ENCODE measurements around the gene ARHGAP24.

ARHGAP24 gene

GRCh38 chr4:85580489-85580888 lies 105.5 kb downstream of the ARHGAP24 start:
- DNase-seq (ENCODE audit: low read depth in 2 of 2): no peak

GRCh38 chr4:85587952-85588351 lies 113.0 kb downstream of the ARHGAP24 start:
- DNase-seq (ENCODE audit: low read depth in 2 of 2): no peak

GRCh38 chr4:85591406-85592098 lies 116.6 kb downstream of the ARHGAP24 start:
- no peak for DNase-seq (ENCODE audit: low read depth in 2 of 2)

GRCh38 chr4:85595098-85595775 lies 120.3 kb downstream of the ARHGAP24 start:
- no peak for DNase-seq (ENCODE audit: low read depth in 2 of 2)

GRCh38 chr4:85595796-85596559 lies 121.0 kb downstream of the ARHGAP24 start:
- DNase-seq (ENCODE audit: low read depth in 2 of 2): no peak

- DNase-seq (ENCODE audit: low read depth in 2 of 2): no peak
Measured at GRCh38 chr4:85598936-85599335, 124.0 kb downstream of the ARHGAP24 start.

GRCh38 chr4:85600501-85600900 lies 125.6 kb downstream of the ARHGAP24 start:
- DNase-seq (ENCODE audit: low read depth in 2 of 2): no peak

GRCh38 chr4:85603437-85604336 lies 128.7 kb downstream of the ARHGAP24 start:
- no peak for DNase-seq (ENCODE audit: low read depth in 2 of 2)

GRCh38 chr4:85606505-85606904 lies 131.6 kb downstream of the ARHGAP24 start:
- no peak for DNase-seq (ENCODE audit: low read depth in 2 of 2)

GRCh38 chr4:85607624-85608023 lies 132.7 kb downstream of the ARHGAP24 start:
- DNase-seq (ENCODE audit: low read depth in 2 of 2): no peak

GRCh38 chr4:85610450-85610849 lies 135.5 kb downstream of the ARHGAP24 start:
- no peak for DNase-seq (ENCODE audit: low read depth in 2 of 2)

GRCh38 chr4:85611661-85612060 lies 136.7 kb downstream of the ARHGAP24 start:
- DNase-seq (ENCODE audit: low read depth in 2 of 2): no peak

GRCh38 chr4:85613901-85614300 lies 139.0 kb downstream of the ARHGAP24 start:
- no peak for DNase-seq (ENCODE audit: low read depth in 2 of 2)

GRCh38 chr4:85615952-85616351 lies 141.0 kb downstream of the ARHGAP24 start:
- no peak for DNase-seq (ENCODE audit: low read depth in 2 of 2)

GRCh38 chr4:85617202-85617601 lies 142.3 kb downstream of the ARHGAP24 start:
- no peak for DNase-seq (ENCODE audit: low read depth in 2 of 2)

- DNase-seq (ENCODE audit: low read depth in 2 of 2): no peak
Measured at GRCh38 chr4:85632981-85633380, 158.0 kb downstream of the ARHGAP24 start.

- no peak for DNase-seq (ENCODE audit: low read depth in 2 of 2)
Measured at GRCh38 chr4:85637778-85638177, 162.8 kb downstream of the ARHGAP24 start.

GRCh38 chr4:85639946-85640345 lies 165.0 kb downstream of the ARHGAP24 start:
- no peak for DNase-seq (ENCODE audit: low read depth in 2 of 2)

- no peak for DNase-seq (ENCODE audit: low read depth in 2 of 2)
Measured at GRCh38 chr4:85642356-85643100, 167.6 kb downstream of the ARHGAP24 start.

- DNase-seq (ENCODE audit: low read depth in 2 of 2): no peak
Measured at GRCh38 chr4:85644061-85644460, 169.1 kb downstream of the ARHGAP24 start.

- DNase-seq (ENCODE audit: low read depth in 2 of 2): no peak
Measured at GRCh38 chr4:85650908-85651307, 176.0 kb downstream of the ARHGAP24 start.
